IMR-90 (cell line): ENCODE measurements around the gene CLTA. TPM values are rescaled to one million over a fixed set of nuclear protein-coding genes. Genes with fewer than 3 reads are reported as not detected.

Source experiments
- ATAC-seq: fragments of 200-7000 bp; cut with Tn5 transposase; 2 replicates; pipeline ENCODE4 v1.9.1; 2020; ENCODE audit warnings: low read depth, mild to moderate bottlenecking, moderate library complexity
- BruUV-seq: library from RNA; stranded (reverse); fragments of 400-500 nt; replicated peaks from 2 replicates; lab custom pipeline; 2021; lab: Mats Ljungman, UMichigan
- CTCF ChIA-PET: fragments of 300-600 bp; formaldehyde crosslinking; extraction: SDS; loops from one replicate; lab custom pipeline; 2021; ENCODE audit warnings: antibody characterized with exemption; lab: Yijun Ruan, JAX
- POLR2A ChIA-PET: fragments of 300-600 bp; sonication (Branson Sonifier 250); formaldehyde crosslinking; loops from one replicate; lab custom pipeline; 2022; ENCODE audit warnings: antibody characterized with exemption; ENCODE audit not compliant: unreplicated experiment; lab: Charles Lee
- DNase-seq: peaks from one replicate; pipeline ENCODE4 v3.0.0; 2013
- H2AFZ ChIP-seq: replicated peaks from 2 replicates; pipeline ENCODE3; 2013; ENCODE audit warnings: low read length, mild to moderate bottlenecking; ENCODE audit not compliant: poor library complexity
- H2AK5ac ChIP-seq: 2 replicates; pipeline ENCODE4 v1.6.1; 2013; ENCODE audit warnings: low read depth, low read length, inconsistent platforms
- H2AK9ac ChIP-seq: replicated peaks from 2 replicates; pipeline ENCODE3; 2013; ENCODE audit warnings: mild to moderate bottlenecking, low read depth, low read length, moderate library complexity; ENCODE audit not compliant: poor library complexity
- H2BK120ac ChIP-seq: 2 replicates; pipeline ENCODE4 v1.6.1; 2013; ENCODE audit warnings: low read depth, low read length, inconsistent platforms
- H2BK15ac ChIP-seq: 3 replicates; pipeline ENCODE4 v1.6.1; 2013; ENCODE audit warnings: low read depth, low read length, inconsistent platforms
- H2BK20ac ChIP-seq: 2 replicates; pipeline ENCODE4 v1.6.1; 2013; ENCODE audit warnings: low read depth, mild to moderate bottlenecking, inconsistent platforms, low read length, moderate library complexity
- H2BK5ac ChIP-seq: 2 replicates; pipeline ENCODE4 v1.6.1; 2013; ENCODE audit warnings: mild to moderate bottlenecking, low read depth, low read length, inconsistent platforms; ENCODE audit not compliant: poor library complexity, severe bottlenecking
- H3K14ac ChIP-seq: replicated peaks from 2 replicates; pipeline ENCODE4 v1.6.1; 2013; ENCODE audit warnings: low read depth, low read length, inconsistent platforms
- H3K18ac ChIP-seq: 2 replicates; pipeline ENCODE4 v1.6.1; 2013; ENCODE audit warnings: low read depth, low read length, control low read depth
- H3K23ac ChIP-seq: 2 replicates; pipeline ENCODE4 v1.6.1; 2013; ENCODE audit warnings: low read depth, low read length, inconsistent platforms
- H3K27ac ChIP-seq: 2 replicates; pipeline ENCODE4 v1.5.1; 2013; ENCODE audit warnings: mild to moderate bottlenecking, control low read depth, low read length; ENCODE audit not compliant: insufficient read depth
- H3K27me3 ChIP-seq: 2 replicates; pipeline ENCODE4 v1.6.1; 2013; ENCODE audit warnings: low read length; ENCODE audit not compliant: control insufficient read depth, insufficient read depth
- H3K36me3 ChIP-seq: 2 replicates; pipeline ENCODE4 v1.6.1; 2013; ENCODE audit warnings: low read length, mixed read lengths; ENCODE audit not compliant: control insufficient read depth, insufficient read depth
- H3K4ac ChIP-seq: 2 replicates; pipeline ENCODE4 v1.6.1; 2013; ENCODE audit warnings: low read depth, low read length, inconsistent platforms
- H3K4me1 ChIP-seq: 2 replicates; pipeline ENCODE4 v1.6.1; 2013; ENCODE audit warnings: low read length, mixed read lengths; ENCODE audit not compliant: control insufficient read depth, insufficient read depth
- H3K4me2 ChIP-seq: 2 replicates; pipeline ENCODE4 v1.6.1; 2013; ENCODE audit warnings: low read depth, mild to moderate bottlenecking, control low read depth, low read length, moderate library complexity
- H3K4me3 ChIP-seq: 2 replicates; pipeline ENCODE4 v1.5.1; 2013; ENCODE audit warnings: low read depth, mild to moderate bottlenecking, control low read depth, low read length, moderate library complexity; ENCODE audit not compliant: insufficient read depth
- H3K56ac ChIP-seq: 2 replicates; pipeline ENCODE4 v1.6.1; 2013; ENCODE audit warnings: low read length, inconsistent platforms; ENCODE audit not compliant: insufficient read depth; ENCODE audit errors: extremely low read depth
- H3K79me1 ChIP-seq, 2 experiments: 2 replicates each; pipeline ENCODE4 v1.6.1; 2013; ENCODE audit warnings: low read length in 2 of 2, inconsistent platforms in 1 of 2, low read depth in 1 of 2
- H3K9ac ChIP-seq: 2 replicates; pipeline ENCODE4 v1.6.1; 2013; ENCODE audit warnings: low read depth, low read length, control low read depth
- H3K9me1 ChIP-seq: 2 replicates; pipeline ENCODE4 v1.6.1; 2013; ENCODE audit warnings: low read length, inconsistent platforms; ENCODE audit not compliant: insufficient read depth
- H3K9me3 ChIP-seq: 2 replicates; pipeline ENCODE4 v1.6.1; 2013; ENCODE audit warnings: low read length; ENCODE audit not compliant: control insufficient read depth, insufficient read depth
- H4K20me1 ChIP-seq: 2 replicates; pipeline ENCODE4 v1.6.1; 2013; ENCODE audit warnings: low read length, inconsistent platforms; ENCODE audit not compliant: insufficient read depth
- H4K5ac ChIP-seq: 2 replicates; pipeline ENCODE4 v1.6.1; 2013; ENCODE audit warnings: mild to moderate bottlenecking, low read depth, low read length, control low read depth
- H4K8ac ChIP-seq, 2 experiments: 2 replicates each; pipeline ENCODE4 v1.6.1; 2013; ENCODE audit warnings: low read depth in 2 of 2, low read length in 2 of 2, control low read depth in 1 of 2, inconsistent platforms in 1 of 2
- H4K91ac ChIP-seq: 2 replicates; pipeline ENCODE4 v1.6.1; 2013; ENCODE audit warnings: low read depth, low read length, inconsistent platforms; ENCODE audit not compliant: insufficient read depth
- CEBPB ChIP-seq: IDR thresholded peaks from 2 replicates; pipeline ENCODE4 v1.6.1; 2012; ENCODE audit warnings: low read depth, low read length, improper control_type of control experiment
- FOS ChIP-seq: fragments of 150-350 bp; IDR thresholded peaks from 2 replicates; pipeline ENCODE4 v1.6.1; 2016; ENCODE audit warnings: low read depth, low read length
- POLR2A ChIP-seq: IDR thresholded peaks from 2 replicates; pipeline ENCODE4 v1.6.1; 2012; ENCODE audit warnings: mild to moderate bottlenecking, low read depth, low read length
- WGBS, 2 experiments: methylation state at CpG; one replicate each; pipeline versions ENCODE4 v1.1.5 to v1.1.7; 2013; ENCODE audit warnings: missing lambda C conversion rate in 2 of 2; ENCODE audit not compliant: insufficient read length in 1 of 2; ENCODE audit errors: extremely low coverage in 2 of 2; 5-methylcytosine and 5-hydroxymethylcytosine counted together
- dilution Hi-C: fragments of 300-500 bp; cut with HindIII; formaldehyde crosslinking; loops from one replicate; pipeline ENCODE4 v1.14.3; 2018; ENCODE audit warnings: low sequenced_read_pairs; ENCODE audit not compliant: unreplicated experiment
- in situ Hi-C: fragments of 300-500 bp; cut with MboI; formaldehyde crosslinking; loops from 3 replicates; pipeline ENCODE4 v1.14.3; 2019; ENCODE audit warnings: low sequenced_read_pairs, inconsistent platforms, mixed read lengths
- intact Hi-C: fragments of 100-400 bp; cut with micrococcal nuclease; formaldehyde crosslinking; loops from 2 replicates; pipeline ENCODE4 v1.10.0; 2022
- polyA plus RNA-seq, 3 experiments: library from polyadenylated mRNA; depleted of rRNA; stranded (reverse); fragments of >200 nt; gene quantifications; 2 replicates each; pipeline ENCODE4 v1.2.3, GENCODE V29; 2012; ENCODE audit warnings: low replicate concordance in 1 of 3
- total RNA-seq: library from RNA; depleted of rRNA; stranded (reverse); fragments of >200 nt; gene quantifications from 2 replicates; pipeline ENCODE4 v1.2.3, GENCODE V29; 2012
- TF ChIP-seq, protein P1 (sequence below): conservative IDR thresholded peaks from 2 replicates; pipeline ENCODE4 v1.5.1; 2012; ENCODE audit warnings: mild to moderate bottlenecking, low read depth, low read length, improper control_type of control experiment
- TF ChIP-seq, protein P2 (sequence below): fragments of 150-350 bp; IDR thresholded peaks from 2 replicates; pipeline ENCODE4 v1.6.1; 2016; ENCODE audit warnings: low read depth, mild to moderate bottlenecking, low read length, moderate library complexity, borderline replicate concordance

The CLTA gene
- total and polyA plus RNA-seq, 2 of the 4 experiments (the other 2 are of a cell fraction), result 133 to 246 TPM

DNA sequence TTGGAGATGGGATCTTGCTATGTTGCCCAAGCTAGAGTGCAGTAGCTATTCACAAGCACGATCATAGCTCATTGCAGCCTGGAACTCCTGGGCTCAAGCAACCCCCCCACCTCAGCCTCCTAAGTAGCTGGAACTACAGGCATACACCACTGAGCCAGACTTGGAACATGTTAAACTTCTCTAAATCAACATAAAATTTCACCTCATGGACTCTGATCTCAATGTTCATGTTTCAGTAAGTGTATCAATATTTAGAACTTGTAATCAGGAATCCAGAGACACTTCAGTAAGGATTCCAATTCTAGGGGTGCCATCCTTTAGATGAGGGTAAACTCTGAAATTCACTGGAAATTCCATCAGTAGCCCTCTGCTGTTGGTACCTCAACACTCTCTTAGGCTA lies 60.7 kb downstream of the CLTA start:
- ATAC-seq, result no peak
- H3K4ac ChIP-seq, result no peak overlapping the region
- H3K27me3 ChIP-seq, result no peaks in the 10 kb centered on the region
- DNase-seq, result no peak
- H3K18ac ChIP-seq, result no peak overlapping the region
- H3K9me1 ChIP-seq, result peaks cover 6% of the 10 kb centered on the region
- no peak overlapping the region for H2AK5ac ChIP-seq
- H2BK120ac ChIP-seq, result no peak overlapping the region
- ChIA-PET CTCF (interaction anchor here (0.7 to 0.9 kb wide), 2 partner anchors 102 to 213 kb away, joined by 3 to 5 read pairs; no protein-coding TSS in a partner anchor), POLR2A (no interaction called here)
- H3K36me3 ChIP-seq, result no peaks in the 10 kb centered on the region; the same call in 1 of the 2 replicates
- H3K14ac ChIP-seq, result no peak overlapping the region
- in situ Hi-C loops, result no loop called here
- TF ChIP-seq FOS, result no peak
- no peak for TF ChIP-seq CEBPB
- TF ChIP-seq, protein P1, sequence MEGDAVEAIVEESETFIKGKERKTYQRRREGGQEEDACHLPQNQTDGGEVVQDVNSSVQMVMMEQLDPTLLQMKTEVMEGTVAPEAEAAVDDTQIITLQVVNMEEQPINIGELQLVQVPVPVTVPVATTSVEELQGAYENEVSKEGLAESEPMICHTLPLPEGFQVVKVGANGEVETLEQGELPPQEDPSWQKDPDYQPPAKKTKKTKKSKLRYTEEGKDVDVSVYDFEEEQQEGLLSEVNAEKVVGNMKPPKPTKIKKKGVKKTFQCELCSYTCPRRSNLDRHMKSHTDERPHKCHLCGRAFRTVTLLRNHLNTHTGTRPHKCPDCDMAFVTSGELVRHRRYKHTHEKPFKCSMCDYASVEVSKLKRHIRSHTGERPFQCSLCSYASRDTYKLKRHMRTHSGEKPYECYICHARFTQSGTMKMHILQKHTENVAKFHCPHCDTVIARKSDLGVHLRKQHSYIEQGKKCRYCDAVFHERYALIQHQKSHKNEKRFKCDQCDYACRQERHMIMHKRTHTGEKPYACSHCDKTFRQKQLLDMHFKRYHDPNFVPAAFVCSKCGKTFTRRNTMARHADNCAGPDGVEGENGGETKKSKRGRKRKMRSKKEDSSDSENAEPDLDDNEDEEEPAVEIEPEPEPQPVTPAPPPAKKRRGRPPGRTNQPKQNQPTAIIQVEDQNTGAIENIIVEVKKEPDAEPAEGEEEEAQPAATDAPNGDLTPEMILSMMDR, result no peak
- TF ChIP-seq, protein P2, sequence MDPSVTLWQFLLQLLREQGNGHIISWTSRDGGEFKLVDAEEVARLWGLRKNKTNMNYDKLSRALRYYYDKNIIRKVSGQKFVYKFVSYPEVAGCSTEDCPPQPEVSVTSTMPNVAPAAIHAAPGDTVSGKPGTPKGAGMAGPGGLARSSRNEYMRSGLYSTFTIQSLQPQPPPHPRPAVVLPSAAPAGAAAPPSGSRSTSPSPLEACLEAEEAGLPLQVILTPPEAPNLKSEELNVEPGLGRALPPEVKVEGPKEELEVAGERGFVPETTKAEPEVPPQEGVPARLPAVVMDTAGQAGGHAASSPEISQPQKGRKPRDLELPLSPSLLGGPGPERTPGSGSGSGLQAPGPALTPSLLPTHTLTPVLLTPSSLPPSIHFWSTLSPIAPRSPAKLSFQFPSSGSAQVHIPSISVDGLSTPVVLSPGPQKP, result no peak
- no peak for TF ChIP-seq POLR2A
- H3K9me3 ChIP-seq, result no peaks in the 10 kb centered on the region
- H2BK20ac ChIP-seq, result no peak overlapping the region
- no peaks in the 10 kb centered on the region for H3K4me1 ChIP-seq
- no peak overlapping the region for H2AFZ ChIP-seq
- peaks cover 21 to 62% of the 10 kb centered on the region in 2 experiments for H3K79me1 ChIP-seq
- no peak overlapping the region for H2BK5ac ChIP-seq
- H3K4me2 ChIP-seq, result no peak overlapping the region
- no peak overlapping the region for H3K4me3 ChIP-seq
- H3K27ac ChIP-seq, result no peak overlapping the region
- no peak overlapping the region for H2BK15ac ChIP-seq
- intact Hi-C loops, result no loop called here
- no peak overlapping the region for H4K91ac ChIP-seq
- H3K23ac ChIP-seq, result no peak overlapping the region
- H4K5ac ChIP-seq, result no peak overlapping the region
- H4K20me1 ChIP-seq, result peaks cover 36% of the 10 kb centered on the region
- H3K9ac ChIP-seq, result no peak overlapping the region
- dilution Hi-C loops, result no loop called here
- WGBS, 2 experiments, result no CpG with 5 or more reads among the region's 1 CpG
- H3K56ac ChIP-seq, result no peak overlapping the region
- H2AK9ac ChIP-seq, result no peak overlapping the region
- no peak overlapping the region for H4K8ac ChIP-seq
- BruUV-seq, result no TSS peak
